Smooth muscle cell (in vitro differentiated cells): Measurements from ENCODE around the gene GNPAT. TPM values are rescaled to one million over a fixed set of nuclear protein-coding genes. Genes with fewer than 3 reads are reported as not detected.

Source experiments
- DNase-seq: peaks from one replicate; lab custom pipeline; 2025; ENCODE audit not compliant: unreplicated experiment; lab: John Stamatoyannopoulos, UW
- H2AFZ ChIP-seq: fragments of 200-600 bp; sonication (generic); 2 replicates; pipeline ENCODE4 v1.6.0; 2016; ENCODE audit warnings: antibody characterized with exemption, low read depth, mild to moderate bottlenecking
- H3F3A ChIP-seq: fragments of 200-600 bp; sonication (generic); 2 replicates; pipeline ENCODE4 v1.6.0; 2017; ENCODE audit warnings: antibody characterized with exemption, low read depth
- H3K27ac ChIP-seq: fragments of 200-600 bp; sonication (generic); 2 replicates; pipeline ENCODE4 v1.5.1; 2016; ENCODE audit warnings: low read depth, mild to moderate bottlenecking
- H3K27me3 ChIP-seq: fragments of 200-600 bp; sonication (generic); 2 replicates; pipeline ENCODE4 v1.6.1; 2016; ENCODE audit warnings: low read depth, mild to moderate bottlenecking
- H3K36me3 ChIP-seq: fragments of 200-600 bp; sonication (generic); 2 replicates; pipeline ENCODE4 v1.5.1; 2016; ENCODE audit warnings: low read depth
- H3K4me1 ChIP-seq: fragments of 200-600 bp; sonication (generic); 2 replicates; pipeline ENCODE4 v1.5.1; 2016; ENCODE audit warnings: low read depth
- H3K4me2 ChIP-seq: fragments of 200-600 bp; sonication (generic); 2 replicates; pipeline ENCODE4 v1.6.0; 2016; ENCODE audit warnings: mild to moderate bottlenecking
- H3K4me3 ChIP-seq: fragments of 200-600 bp; sonication (generic); 2 replicates; pipeline ENCODE4 v1.5.1; 2016; ENCODE audit warnings: mild to moderate bottlenecking
- H3K79me2 ChIP-seq: fragments of 200-600 bp; sonication (generic); 2 replicates; pipeline ENCODE4 v1.6.0; 2016; ENCODE audit warnings: low read depth, mild to moderate bottlenecking
- H3K9ac ChIP-seq: fragments of 200-600 bp; sonication (generic); 2 replicates; pipeline ENCODE4 v1.6.0; 2016; ENCODE audit warnings: low read depth
- H3K9me3 ChIP-seq: fragments of 200-600 bp; sonication (generic); replicated peaks from 2 replicates; pipeline ENCODE4 v1.5.1; 2016; ENCODE audit warnings: low read depth
- H4K20me1 ChIP-seq: fragments of 200-600 bp; sonication (generic); 2 replicates; pipeline ENCODE4 v1.6.0; 2016; ENCODE audit warnings: low read depth
- CTCF ChIP-seq: fragments of 200-600 bp; sonication (generic); IDR thresholded peaks from 2 replicates; pipeline ENCODE4 v1.5.1; 2017; ENCODE audit warnings: borderline replicate concordance, mild to moderate bottlenecking, antibody characterized with exemption; ENCODE audit not compliant: insufficient read depth, poor library complexity, severe bottlenecking
- WGBS: methylation state at CpG from one replicate; pipeline ENCODE4 v1.1.7; 2016; ENCODE audit warnings: low lambda C conversion rate; 5-methylcytosine and 5-hydroxymethylcytosine counted together
- polyA plus RNA-seq: library from polyadenylated mRNA; unstranded; fragments of >200 nt; fragmentation: Nextera tagmentation; extraction: Ambion mirVana; gene quantifications from 2 replicates; pipeline ENCODE4 v1.2.1, GENCODE V29; 2016
- total RNA-seq: library from RNA; depleted of rRNA; stranded (reverse); fragments of >200 nt; gene quantifications from 2 replicates; pipeline ENCODE4 v1.2.3, GENCODE V29; 2014

GNPAT gene
- total and polyA plus RNA-seq, 2 experiments from 2014 or later = 43.9 to 45.8 TPM

- Histone ChIP-seq H3F3A (no peaks in the 10 kb centered on the region), H3K4me1 (no peaks in the 10 kb centered on the region), H3K4me3 (no peak overlapping the region), H3K36me3 (peaks cover 4% of the 10 kb centered on the region), H3K27ac (no peak overlapping the region), H3K79me2 (no peaks in the 10 kb centered on the region), H3K9me3 (no peaks in the 10 kb centered on the region), H4K20me1 (no peaks in the 10 kb centered on the region), H3K27me3 (peaks cover 34% of the 10 kb centered on the region), H3K4me2 (no peak overlapping the region), H2AFZ (no peak overlapping the region), H3K9ac (no peak overlapping the region)
- DNase-seq = no peak
- TF ChIP-seq CTCF = no peak
- WGBS = 93% methylated on average over 10 of the region's 10 CpGs
These were observed 21.3 kb upstream of the GNPAT start for GRCh38 chr1:231219422-231220401.

GRCh38 chr1:231220801-231221200 is 20.2 kb upstream of the GNPAT start:
- H3K79me2 ChIP-seq = no peaks in the 10 kb centered on the region
- no peak for TF ChIP-seq CTCF
- H3K27ac ChIP-seq = no peak overlapping the region
- H3K9me3 ChIP-seq = no peaks in the 10 kb centered on the region
- H4K20me1 ChIP-seq = no peaks in the 10 kb centered on the region
- no peaks in the 10 kb centered on the region for H3F3A ChIP-seq
- peaks cover 4% of the 10 kb centered on the region for H3K36me3 ChIP-seq
- DNase-seq = no peak
- no peak overlapping the region for H2AFZ ChIP-seq
- no peaks in the 10 kb centered on the region for H3K4me1 ChIP-seq
- peaks cover 24% of the 10 kb centered on the region for H3K27me3 ChIP-seq
- no peak overlapping the region for H3K4me2 ChIP-seq
- H3K9ac ChIP-seq = no peak overlapping the region
- 91% methylated on average over 11 of the region's 11 CpGs for WGBS
- H3K4me3 ChIP-seq = no peak overlapping the region

- H3K4me3 ChIP-seq = no peak overlapping the region
- no peak for DNase-seq
- no peaks in the 10 kb centered on the region for H3K9me3 ChIP-seq
- 89% methylated on average over 7 of the region's 7 CpGs for WGBS
- H3K4me1 ChIP-seq = no peaks in the 10 kb centered on the region
- no peaks in the 10 kb centered on the region for H3K27me3 ChIP-seq
- no peak overlapping the region for H3K4me2 ChIP-seq
- H3K36me3 ChIP-seq = peaks cover 7% of the 10 kb centered on the region
- no peak overlapping the region for H2AFZ ChIP-seq
- no peaks in the 10 kb centered on the region for H3K79me2 ChIP-seq
- H3K9ac ChIP-seq = no peak overlapping the region
- TF ChIP-seq CTCF = no peak
- H3K27ac ChIP-seq = no peak overlapping the region
- no peaks in the 10 kb centered on the region for H3F3A ChIP-seq
- no peaks in the 10 kb centered on the region for H4K20me1 ChIP-seq
These were observed 14.9 kb upstream of the GNPAT start for GRCh38 chr1:231226156-231226555.
